HG03103 (cell line): Measurements from ENCODE around the gene SDC1.

ENCODE experiments used
- ATAC-seq: cut with Tn5 transposase; IDR thresholded peaks from one replicate; pipeline ENCODE4 v1.9.1; 2021; ENCODE audit warnings: low read depth; ENCODE audit not compliant: unreplicated experiment

The SDC1 gene

GRCh38 chr2:20215183-20216040, 9.5 kb downstream of the SDC1 start:
- no peak for ATAC-seq

- ATAC-seq = no peak
These were observed 10.3 kb downstream of the SDC1 start for GRCh38 chr2:20214566-20215182.

GRCh38 chr2:20213651-20214565, 11.0 kb downstream of the SDC1 start:
- ATAC-seq = no peak

GRCh38 chr2:20212871-20213503, 11.9 kb downstream of the SDC1 start:
- ATAC-seq = no peak

GRCh38 chr2:20212459-20212870, 12.5 kb downstream of the SDC1 start:
- peak; percentile 38 for ATAC-seq

GRCh38 chr2:20211860-20212458, 13.0 kb downstream of the SDC1 start:
- ATAC-seq = no peak

GRCh38 chr2:20211420-20211819, 13.5 kb downstream of the SDC1 start:
- no peak for ATAC-seq

- ATAC-seq = no peak
These were observed 14.5 kb downstream of the SDC1 start for GRCh38 chr2:20210462-20210861.

GRCh38 chr2:20209373-20210109, 15.4 kb downstream of the SDC1 start:
- ATAC-seq = no peak

- ATAC-seq = no peak
These were observed 16.5 kb downstream of the SDC1 start for GRCh38 chr2:20208476-20208859.

- ATAC-seq = peak; percentile 70
These were observed 17.9 kb downstream of the SDC1 start for GRCh38 chr2:20207051-20207450.

GRCh38 chr2:20205915-20206524, 18.9 kb downstream of the SDC1 start:
- ATAC-seq = no peak

- ATAC-seq = no peak
These were observed 19.9 kb downstream of the SDC1 start for GRCh38 chr2:20205069-20205468.

GRCh38 chr2:20203521-20204225, 21.3 kb downstream of the SDC1 start:
- ATAC-seq = no peak

- no peak for ATAC-seq
These were observed 21.9 kb downstream of the SDC1 start for GRCh38 chr2:20203072-20203471.

- ATAC-seq = no peak
These were observed 23.3 kb downstream of the SDC1 start for GRCh38 chr2:20201671-20202070.

GRCh38 chr2:20200697-20201555, 24.0 kb downstream of the SDC1 start:
- no peak for ATAC-seq
